ENCODE results near the gene POR.
"Not testable (repeated sequence)": the region's sequence is repeated elsewhere in the genome, so short reads cannot be mapped to it uniquely, and the experiment has no call there.

Gene POR

DNA sequence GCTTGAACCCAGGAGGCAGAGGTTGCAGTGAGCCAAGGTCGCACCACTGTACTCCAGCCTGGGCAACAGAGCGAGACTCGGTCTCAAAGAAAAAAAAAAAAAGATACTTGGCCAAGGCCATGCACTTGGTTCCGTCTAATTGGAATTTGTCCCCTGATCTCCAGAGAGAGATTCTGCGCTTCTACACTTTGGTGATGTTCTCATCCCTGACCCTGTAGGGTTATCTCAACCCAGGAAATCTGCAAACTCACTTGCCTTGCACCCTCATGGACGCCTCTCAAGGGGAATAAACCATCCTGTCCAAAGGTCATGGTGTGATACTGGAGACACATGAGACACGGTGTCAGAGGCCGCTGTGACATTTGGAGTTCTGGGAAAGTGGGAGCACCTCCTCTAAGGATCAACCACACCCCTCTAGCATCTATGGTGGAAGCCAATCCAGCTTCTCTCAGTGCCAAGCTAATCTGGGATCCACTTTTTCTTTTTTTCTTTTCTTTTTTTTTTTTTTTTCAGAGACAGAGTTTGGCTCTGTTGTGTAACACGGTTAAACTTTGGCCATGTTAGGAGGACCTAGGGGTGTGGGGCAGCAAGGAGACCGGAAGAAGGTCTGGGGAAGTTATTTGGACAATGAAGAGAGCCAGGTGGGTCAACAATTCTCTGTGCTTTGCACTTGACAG lies 7.8 kb upstream of the POR start:
- Histone ChIP-seq H3K4me2 (ENCODE audit: low read length) (no peak overlapping the region), H3K4me1 (ENCODE audit: low read length) (peaks cover 9% of the 10 kb centered on the region), H2AFZ (ENCODE audit: low read depth, low read length) (no peak overlapping the region)

GRCh38 chr7:75907668-75908039 lies 7.3 kb upstream of the POR start:
- H3K27me3 ChIP-seq (ENCODE audit: low read depth, low read length); H3K9me3 ChIP-seq (ENCODE audit: insufficient read depth, low read length); H3K4me1 ChIP-seq (ENCODE audit: low read length); H3K4me2 ChIP-seq (ENCODE audit: low read length); H3K36me3 ChIP-seq (replicated peaks; ENCODE audit: low read depth, low read length); H3K4me3 ChIP-seq (ENCODE audit: low read length); H3K79me2 ChIP-seq (ENCODE audit: low read length); H3K27ac ChIP-seq (ENCODE audit: low read length); H2AFZ ChIP-seq (ENCODE audit: low read depth, low read length); H4K20me1 ChIP-seq (ENCODE audit: insufficient read depth, low read length); H3K9ac ChIP-seq (ENCODE audit: low read length): not testable (repeated sequence)

More for the DNA sequence above, 7.8 kb upstream of the POR start:
- Histone ChIP-seq H4K20me1 (ENCODE audit: insufficient read depth, low read length) (no peaks in the 10 kb centered on the region), H3K27ac (ENCODE audit: low read length) (no peak overlapping the region), H3K27me3 (ENCODE audit: low read depth, low read length) (no peaks in the 10 kb centered on the region; the same call in 1 of the 2 replicates), H3K9me3 (ENCODE audit: insufficient read depth, low read length) (no peaks in the 10 kb centered on the region), H3K36me3 (replicated peaks; ENCODE audit: low read depth, low read length) (no peaks in the 10 kb centered on the region), H3K9ac (ENCODE audit: low read length) (no peak overlapping the region), H3K4me3 (ENCODE audit: low read length) (no peak overlapping the region), H3K79me2 (ENCODE audit: low read length) (no peaks in the 10 kb centered on the region)
- TF ChIP-seq CTCF (IDR thresholded peaks at IDR 0.05; ENCODE audit: low read depth, low read length) (no peak), EZH2phosphoT487 (IDR thresholded peaks at IDR 0.05; ENCODE audit: low read depth) (no peak)

GRCh38 chr7:75909521-75910132 lies 5.3 kb upstream of the POR start:
- Histone ChIP-seq H3K79me2 (ENCODE audit: low read length) (peaks cover 3% of the 10 kb centered on the region; the same call in 1 of the 2 replicates), H3K4me1 (ENCODE audit: low read length) (peaks cover 15% of the 10 kb centered on the region), H3K27me3 (ENCODE audit: low read depth, low read length) (no peaks in the 10 kb centered on the region; the same call in 1 of the 2 replicates), H3K4me2 (ENCODE audit: low read length) (no peak overlapping the region), H3K27ac (ENCODE audit: low read length) (no peak overlapping the region), H3K36me3 (replicated peaks; ENCODE audit: low read depth, low read length) (no peaks in the 10 kb centered on the region), H3K9ac (ENCODE audit: low read length) (no peak overlapping the region), H3K9me3 (ENCODE audit: insufficient read depth, low read length) (no peaks in the 10 kb centered on the region), H4K20me1 (ENCODE audit: insufficient read depth, low read length) (no peaks in the 10 kb centered on the region), H3K4me3 (ENCODE audit: low read length) (no peak overlapping the region), H2AFZ (ENCODE audit: low read depth, low read length) (no peak overlapping the region)
- no peak for TF ChIP-seq EZH2phosphoT487 (IDR thresholded peaks at IDR 0.05; ENCODE audit: low read depth)
- no peak for TF ChIP-seq CTCF (IDR thresholded peaks at IDR 0.05; ENCODE audit: low read depth, low read length)

- H2AFZ ChIP-seq (ENCODE audit: low read depth, low read length); H3K27ac ChIP-seq (ENCODE audit: low read length); H3K36me3 ChIP-seq (replicated peaks; ENCODE audit: low read depth, low read length); H4K20me1 ChIP-seq (ENCODE audit: insufficient read depth, low read length); H3K4me2 ChIP-seq (ENCODE audit: low read length); H3K9ac ChIP-seq (ENCODE audit: low read length); H3K9me3 ChIP-seq (ENCODE audit: insufficient read depth, low read length); H3K27me3 ChIP-seq (ENCODE audit: low read depth, low read length); H3K4me3 ChIP-seq (ENCODE audit: low read length): not testable (repeated sequence)
- peaks cover 13% of the 10 kb centered on the region for H3K4me1 ChIP-seq (ENCODE audit: low read length)
- peaks cover 14% of the 10 kb centered on the region for H3K79me2 ChIP-seq (ENCODE audit: low read length)
Observed at GRCh38 chr7:75911186-75911585, 3.8 kb upstream of the POR start.

DNA sequence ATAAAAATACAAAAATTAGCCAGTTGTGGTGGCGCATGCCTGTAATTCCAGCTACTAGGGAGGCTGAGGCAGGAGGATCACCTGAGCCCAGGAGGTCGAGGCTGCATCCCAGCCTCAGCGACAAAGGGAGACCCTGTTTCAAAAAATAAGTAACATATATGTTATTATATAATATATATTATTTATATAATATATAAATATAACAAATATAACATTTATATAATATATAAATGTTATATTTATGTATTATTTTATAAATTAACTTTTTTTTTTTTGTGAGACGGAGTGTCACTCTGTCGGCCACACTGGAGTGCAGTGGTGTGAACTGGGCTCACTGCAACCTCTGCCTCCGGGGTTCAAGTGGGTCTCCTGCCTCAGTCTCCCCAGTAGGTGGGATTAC lies 1.5 kb upstream of the POR start:
- H3K27me3 ChIP-seq (ENCODE audit: low read depth, low read length) = no peaks in the 10 kb centered on the region; the same call in 1 of the 2 replicates
- peaks cover 35% of the 10 kb centered on the region for H3K79me2 ChIP-seq (ENCODE audit: low read length)
- no peak overlapping the region for H3K9ac ChIP-seq (ENCODE audit: low read length)
- H4K20me1 ChIP-seq (ENCODE audit: insufficient read depth, low read length) = peaks cover 8% of the 10 kb centered on the region; the same call in 1 of the 2 replicates
- H3K27ac ChIP-seq (ENCODE audit: low read length) = no peak overlapping the region
- TF ChIP-seq EZH2phosphoT487 (IDR thresholded peaks at IDR 0.05; ENCODE audit: low read depth) (no peak), CTCF (IDR thresholded peaks at IDR 0.05; ENCODE audit: low read depth, low read length) (no peak)
- no peak overlapping the region for H2AFZ ChIP-seq (ENCODE audit: low read depth, low read length)
- H3K4me2 ChIP-seq (ENCODE audit: low read length) = no peak overlapping the region
- H3K36me3 ChIP-seq (replicated peaks; ENCODE audit: low read depth, low read length) = peaks cover 2% of the 10 kb centered on the region
- no peak overlapping the region for H3K4me3 ChIP-seq (ENCODE audit: low read length)
- H3K4me1 ChIP-seq (ENCODE audit: low read length) = peaks cover 15% of the 10 kb centered on the region
- no peaks in the 10 kb centered on the region for H3K9me3 ChIP-seq (ENCODE audit: insufficient read depth, low read length)
